GM19463 (cell line): ENCODE measurements around the gene DNPEP.
"Not testable (repeated sequence)": the region's sequence is repeated elsewhere in the genome, so short reads cannot be mapped to it uniquely, and the experiment has no call there.

Experiments
- ATAC-seq: cut with Tn5 transposase; IDR thresholded peaks from one replicate; pipeline ENCODE4 v1.9.1; 2021; ENCODE audit warnings: mild to moderate bottlenecking, moderate library complexity; ENCODE audit not compliant: unreplicated experiment

DNPEP gene

GRCh38 chr2:219419331-219420197 is 31.9 kb upstream of the DNPEP start:
- no peak for ATAC-seq

GRCh38 chr2:219419012-219419324 is 31.3 kb upstream of the DNPEP start:
- no peak for ATAC-seq

DNA sequence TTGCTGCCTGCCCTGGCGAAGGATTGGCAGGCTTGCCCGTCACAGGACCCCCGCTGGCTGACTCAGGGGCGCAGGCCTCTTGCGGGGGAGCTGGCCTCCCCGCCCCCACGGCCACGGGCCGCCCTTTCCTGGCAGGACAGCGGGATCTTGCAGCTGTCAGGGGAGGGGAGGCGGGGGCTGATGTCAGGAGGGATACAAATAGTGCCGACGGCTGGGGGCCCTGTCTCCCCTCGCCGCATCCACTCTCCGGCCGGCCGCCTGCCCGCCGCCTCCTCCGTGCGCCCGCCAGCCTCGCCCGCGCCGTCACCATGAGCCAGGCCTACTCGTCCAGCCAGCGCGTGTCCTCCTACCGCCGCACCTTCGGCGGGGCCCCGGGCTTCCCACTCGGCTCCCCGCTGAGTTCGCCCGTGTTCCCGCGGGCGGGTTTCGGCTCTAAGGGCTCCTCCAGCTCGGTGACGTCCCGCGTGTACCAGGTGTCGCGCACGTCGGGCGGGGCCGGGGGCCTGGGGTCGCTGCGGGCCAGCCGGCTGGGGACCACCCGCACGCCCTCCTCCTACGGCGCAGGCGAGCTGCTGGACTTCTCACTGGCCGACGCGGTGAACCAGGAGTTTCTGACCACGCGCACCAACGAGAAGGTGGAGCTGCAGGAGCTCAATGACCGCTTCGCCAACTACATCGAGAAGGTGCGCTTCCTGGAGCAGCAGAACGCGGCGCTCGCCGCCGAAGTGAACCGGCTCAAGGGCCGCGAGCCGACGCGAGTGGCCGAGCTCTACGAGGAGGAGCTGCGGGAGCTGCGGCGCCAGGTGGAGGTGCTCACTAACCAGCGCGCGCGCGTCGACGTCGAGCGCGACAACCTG is 30.7 kb upstream of the DNPEP start, which contains the start of gene DES:
Gene DES, plus strand, starts transcription at position 223 of the 857 bp plus-strand sequence. Its CDS starts 86 bp downstream, at position 309.
- ATAC-seq = no peak

DNA sequence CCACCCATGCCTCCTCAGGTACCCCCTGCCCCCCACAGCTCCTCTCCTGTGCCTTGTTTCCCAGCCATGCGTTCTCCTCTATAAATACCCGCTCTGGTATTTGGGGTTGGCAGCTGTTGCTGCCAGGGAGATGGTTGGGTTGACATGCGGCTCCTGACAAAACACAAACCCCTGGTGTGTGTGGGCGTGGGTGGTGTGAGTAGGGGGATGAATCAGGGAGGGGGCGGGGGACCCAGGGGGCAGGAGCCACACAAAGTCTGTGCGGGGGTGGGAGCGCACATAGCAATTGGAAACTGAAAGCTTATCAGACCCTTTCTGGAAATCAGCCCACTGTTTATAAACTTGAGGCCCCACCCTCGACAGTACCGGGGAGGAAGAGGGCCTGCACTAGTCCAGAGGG is 29.7 kb upstream of the DNPEP start:
- ATAC-seq = no peak

DNA sequence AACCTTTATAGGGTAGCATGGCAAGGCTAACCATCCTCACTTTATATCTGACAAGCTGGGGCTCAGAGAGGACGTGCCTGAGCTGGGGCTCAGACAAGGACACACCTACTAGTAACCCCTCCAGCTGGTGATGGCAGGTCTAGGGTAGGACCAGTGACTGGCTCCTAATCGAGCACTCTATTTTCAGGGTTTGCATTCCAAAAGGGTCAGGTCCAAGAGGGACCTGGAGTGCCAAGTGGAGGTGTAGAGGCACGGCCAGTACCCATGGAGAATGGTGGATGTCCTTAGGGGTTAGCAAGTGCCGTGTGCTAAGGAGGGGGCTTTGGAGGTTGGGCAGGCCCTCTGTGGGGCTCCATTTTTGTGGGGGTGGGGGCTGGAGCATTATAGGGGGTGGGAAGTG is 29.2 kb upstream of the DNPEP start:
- ATAC-seq = no peak

- no peak for ATAC-seq
Observed at GRCh38 chr2:219416235-219416602, 28.5 kb upstream of the DNPEP start.

- ATAC-seq = no peak
Observed at GRCh38 chr2:219415580-219416234, 28.0 kb upstream of the DNPEP start.

DNA sequence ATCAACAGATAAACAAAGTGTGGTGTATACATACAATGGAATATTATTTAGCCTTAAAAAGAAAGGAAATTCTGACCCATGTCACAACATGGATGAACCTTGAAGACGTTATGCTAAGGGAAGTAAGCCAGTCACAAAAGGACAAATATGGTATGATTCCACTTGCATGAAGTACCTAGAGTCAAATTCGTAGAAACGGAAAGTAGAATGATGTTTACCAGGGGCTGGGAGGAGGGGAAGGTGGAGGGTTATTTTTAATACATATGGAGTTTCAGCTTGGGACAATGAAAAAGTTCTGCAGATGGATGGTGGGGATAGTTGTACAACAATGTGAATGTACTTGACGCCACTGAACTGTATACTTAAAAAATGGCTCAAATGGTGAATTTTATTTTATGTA is 27.1 kb upstream of the DNPEP start:
- ATAC-seq = no peak

DNA sequence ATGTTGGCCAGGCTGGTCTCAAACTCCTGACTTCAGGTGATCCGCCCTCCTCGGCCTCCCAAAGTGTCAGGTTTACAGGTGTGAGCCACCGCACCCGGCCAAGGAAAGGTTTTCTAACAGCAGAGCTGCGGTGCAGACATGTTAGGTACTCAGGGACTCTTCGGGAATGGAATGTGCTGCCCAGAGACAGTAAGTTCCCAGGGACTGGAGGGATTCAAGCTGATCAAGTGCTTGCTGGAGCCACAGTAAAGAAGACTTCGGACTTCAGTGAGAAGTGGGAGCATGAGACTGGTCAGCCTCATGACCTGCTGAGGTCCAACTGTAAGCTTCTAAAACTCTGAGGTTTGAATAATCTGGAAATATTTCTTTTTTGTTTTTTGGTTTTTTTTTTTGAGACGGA is 22.7 kb upstream of the DNPEP start:
- no peak for ATAC-seq

- ATAC-seq = no peak
Observed at GRCh38 chr2:219409619-219410018, 21.9 kb upstream of the DNPEP start.

DNA sequence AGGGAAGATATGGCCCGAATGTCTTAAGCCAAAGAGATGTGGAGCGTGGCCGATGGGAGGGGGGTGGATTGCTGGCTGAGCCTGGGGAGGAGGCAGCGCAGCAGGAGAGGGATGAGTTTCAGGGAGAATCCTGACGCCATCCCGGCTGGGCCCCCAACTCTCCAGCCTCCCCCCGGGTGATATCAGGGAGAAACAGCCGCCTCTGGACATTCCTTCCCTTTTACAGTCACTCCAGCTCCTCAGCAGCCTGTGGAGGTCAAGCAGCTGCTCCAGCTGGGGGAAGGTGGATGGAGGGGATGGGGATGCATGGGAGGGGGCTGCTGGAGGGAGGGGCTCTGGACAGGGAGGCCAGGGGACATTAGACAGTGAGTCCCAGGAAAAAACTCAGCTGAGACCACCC is 20.9 kb upstream of the DNPEP start:
- ATAC-seq = no peak

GRCh38 chr2:219408204-219408603 is 20.5 kb upstream of the DNPEP start:
- no peak for ATAC-seq

GRCh38 chr2:219407343-219407742 is 19.6 kb upstream of the DNPEP start:
- ATAC-seq = not testable (repeated sequence)

- ATAC-seq = no peak
Observed at GRCh38 chr2:219406861-219407230, 19.1 kb upstream of the DNPEP start.

- no peak for ATAC-seq
Observed at GRCh38 chr2:219405958-219406860, 18.5 kb upstream of the DNPEP start.

GRCh38 chr2:219405451-219405850 is 17.7 kb upstream of the DNPEP start:
- no peak for ATAC-seq

- ATAC-seq = no peak
Observed at GRCh38 chr2:219404954-219405353, 17.2 kb upstream of the DNPEP start.

GRCh38 chr2:219404291-219404910 is 16.7 kb upstream of the DNPEP start:
- no peak for ATAC-seq

DNA sequence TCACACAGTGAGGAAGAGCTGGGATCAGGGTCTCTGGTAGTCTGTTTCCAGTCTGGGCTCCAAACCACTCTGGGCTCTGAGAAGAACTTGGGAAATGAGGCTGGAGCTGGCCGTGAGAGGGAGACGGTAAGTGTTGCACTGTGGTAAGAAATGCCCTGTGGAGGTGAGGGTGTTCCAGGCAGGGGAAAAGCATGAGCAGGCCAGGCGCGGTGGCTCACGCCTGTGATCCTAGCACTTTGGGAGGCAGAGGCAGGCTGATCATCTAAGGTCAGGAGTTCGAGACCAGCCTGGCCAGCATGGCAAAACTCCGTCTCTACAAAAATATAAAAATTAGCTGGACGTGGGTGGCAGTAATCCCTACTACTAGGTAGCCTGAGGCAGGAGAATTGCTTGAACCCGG is 16.1 kb upstream of the DNPEP start:
- no peak for ATAC-seq
